Endothelial cell of umbilical vein (primary cell): ENCODE results near the gene SMAD3.

Source experiments
- CTCF ChIP-seq, 2 donors: IDR thresholded peaks; 1 replicate in 1 of 2; 2 replicates in 1 of 2; pipeline ENCODE4 v1.5.1; 2011; ENCODE audit warnings: low read length in 2 of 2, mild to moderate bottlenecking in 2 of 2, moderate library complexity in 2 of 2, control low read depth in 1 of 2, inconsistent platforms in 1 of 2, low read depth in 1 of 2; ENCODE audit not compliant: insufficient read depth in 1 of 2; ENCODE audit errors: extremely low read depth in 1 of 2
- MYC ChIP-seq: IDR thresholded peaks from one replicate; pipeline ENCODE4 v1.6.1; 2011; ENCODE audit warnings: mild to moderate bottlenecking, low read depth, low read length

GRCh38 chr15:67107014-67107812 is 41.8 kb downstream of the SMAD3 start:
- TF ChIP-seq CTCF (IDR thresholded peaks at IDR 0.05; ENCODE audit: extremely low read depth in 1 of 2, insufficient read depth in 1 of 2, low read depth in 1 of 2, low read length in 2 of 2) (no peak), MYC (no peak)
